PC-3 (cell line): ENCODE data around the gene FGR.

Source experiments
- CTCF ChIP-seq: fragments of 300-600 bp; sonication (generic); conservative IDR thresholded peaks from 2 replicates; pipeline ENCODE4 v1.5.1; 2017; ENCODE audit warnings: antibody characterized with exemption, low read depth, mild to moderate bottlenecking, low read length
- EZH2 ChIP-seq: fragments of 300-600 bp; sonication (generic); IDR thresholded peaks from one replicate; pipeline ENCODE4 v1.6.1; 2017; ENCODE audit warnings: antibody characterized with exemption, mild to moderate bottlenecking, low read length; ENCODE audit not compliant: unreplicated experiment
- EZH2phosphoT487 ChIP-seq: fragments of 300-600 bp; sonication (generic); IDR thresholded peaks from 2 replicates; pipeline ENCODE4 v1.6.1; 2018; ENCODE audit warnings: mild to moderate bottlenecking, antibody characterized with exemption, low read length, borderline replicate concordance

- TF ChIP-seq CTCF: no peak
- TF ChIP-seq EZH2: no peak
- TF ChIP-seq EZH2phosphoT487: no peak
Measured at GRCh38 chr1:27592931-27593677, 41.9 kb downstream of the FGR start.
